Testis (tissue), 3 donors: Measurements from ENCODE around the gene DDX25. TPM values are rescaled to one million over a fixed set of nuclear protein-coding genes. Genes with fewer than 3 reads are reported as not detected.

ENCODE experiments used
- DNase-seq: peaks from one replicate; pipeline ENCODE4 v3.0.0-alpha.2; 2019
- H3K27ac ChIP-seq, 2 donors: fragments of 200-600 bp; sonication (generic); one replicate each; pipeline ENCODE4 v1.5.1; 2019
- H3K27me3 ChIP-seq: fragments of 200-600 bp; sonication (generic); one replicate; pipeline ENCODE4 v1.5.1; 2019
- H3K36me3 ChIP-seq: fragments of 200-600 bp; sonication (generic); one replicate; pipeline ENCODE4 v1.5.1; 2017; ENCODE audit warnings: low read depth; ENCODE audit errors: missing control alignments
- H3K4me1 ChIP-seq: fragments of 200-600 bp; sonication (generic); one replicate; pipeline ENCODE4 v1.5.1; 2019
- H3K4me3 ChIP-seq, 2 donors: fragments of 200-600 bp; sonication (generic); one replicate each; pipeline ENCODE4 v1.5.1; 2017 to 2019
- H3K9me3 ChIP-seq: fragments of 200-600 bp; sonication (generic); one replicate; pipeline ENCODE4 v1.5.1; 2017
- POLR2A ChIP-seq: fragments of 450-650 bp; IDR thresholded peaks from one replicate; pipeline ENCODE4 v1.6.1; 2017; ENCODE audit warnings: antibody characterized with exemption, mild to moderate bottlenecking, moderate library complexity
- WGBS, 2 donors: methylation state at CpG; one replicate each; pipeline ENCODE4 v1.1.5; 2018; 5-methylcytosine and 5-hydroxymethylcytosine counted together
- intact Hi-C: fragments of 100-400 bp; cut with DNase I; formaldehyde crosslinking; loops from one replicate; pipeline ENCODE4 v1.15.1; 2023; ENCODE audit warnings: low total_unique reads
- polyA plus RNA-seq: library from polyadenylated mRNA; stranded (reverse); fragments of 350-450 nt; fragmentation: Illumina TruSeq; extraction: RNeasy Lipid Tissue Mini Kit (QIAGEN cat#74804); gene quantifications from one replicate; pipeline ENCODE4 v1.2.3, GENCODE V29; 2014; ENCODE audit warnings: low read depth, low replicate concordance; ENCODE audit not compliant: insufficient read depth
- total RNA-seq, 2 donors: library from RNA; depleted of rRNA; stranded (reverse); fragments of >200 nt; gene quantifications; one replicate each; pipeline ENCODE4 v1.2.3, GENCODE V29; 2016
- TF ChIP-seq, protein P1 (sequence below), 3 experiments: fragments of 450-650 bp in 2 of 3; fragments of 200-600 bp in 1 of 3; sonication (generic) in 1 of 3; IDR thresholded peaks; one replicate each; pipeline ENCODE4 v1.5.1; 2016 to 2019; ENCODE audit warnings: antibody characterized with exemption in 3 of 3, mild to moderate bottlenecking in 2 of 3, moderate library complexity in 1 of 3

The DDX25 gene
- total and polyA plus RNA-seq, 3 donors from 2014 or later: 46.4 to 257 (median 53.8) TPM

- Histone ChIP-seq H3K36me3 (no peaks in the 10 kb centered on the region), H3K9me3 (no peaks in the 10 kb centered on the region), H3K27me3 (no peaks in the 10 kb centered on the region), H3K4me1 (no peaks in the 10 kb centered on the region), H3K4me3 (no peak overlapping the region), H3K27ac (no peak overlapping the region)
- 93% methylated on average over 14 of the region's 14 CpGs for WGBS, 2 donors
- intact Hi-C loops: no loop called here
- TF ChIP-seq, protein P1, sequence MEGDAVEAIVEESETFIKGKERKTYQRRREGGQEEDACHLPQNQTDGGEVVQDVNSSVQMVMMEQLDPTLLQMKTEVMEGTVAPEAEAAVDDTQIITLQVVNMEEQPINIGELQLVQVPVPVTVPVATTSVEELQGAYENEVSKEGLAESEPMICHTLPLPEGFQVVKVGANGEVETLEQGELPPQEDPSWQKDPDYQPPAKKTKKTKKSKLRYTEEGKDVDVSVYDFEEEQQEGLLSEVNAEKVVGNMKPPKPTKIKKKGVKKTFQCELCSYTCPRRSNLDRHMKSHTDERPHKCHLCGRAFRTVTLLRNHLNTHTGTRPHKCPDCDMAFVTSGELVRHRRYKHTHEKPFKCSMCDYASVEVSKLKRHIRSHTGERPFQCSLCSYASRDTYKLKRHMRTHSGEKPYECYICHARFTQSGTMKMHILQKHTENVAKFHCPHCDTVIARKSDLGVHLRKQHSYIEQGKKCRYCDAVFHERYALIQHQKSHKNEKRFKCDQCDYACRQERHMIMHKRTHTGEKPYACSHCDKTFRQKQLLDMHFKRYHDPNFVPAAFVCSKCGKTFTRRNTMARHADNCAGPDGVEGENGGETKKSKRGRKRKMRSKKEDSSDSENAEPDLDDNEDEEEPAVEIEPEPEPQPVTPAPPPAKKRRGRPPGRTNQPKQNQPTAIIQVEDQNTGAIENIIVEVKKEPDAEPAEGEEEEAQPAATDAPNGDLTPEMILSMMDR (IDR thresholded peaks at IDR 0.05): no peak
- TF ChIP-seq POLR2A: no peak
- no peak for DNase-seq
Measured at GRCh38 chr11:125957618-125958332, 53.5 kb downstream of the DDX25 start.

DNA sequence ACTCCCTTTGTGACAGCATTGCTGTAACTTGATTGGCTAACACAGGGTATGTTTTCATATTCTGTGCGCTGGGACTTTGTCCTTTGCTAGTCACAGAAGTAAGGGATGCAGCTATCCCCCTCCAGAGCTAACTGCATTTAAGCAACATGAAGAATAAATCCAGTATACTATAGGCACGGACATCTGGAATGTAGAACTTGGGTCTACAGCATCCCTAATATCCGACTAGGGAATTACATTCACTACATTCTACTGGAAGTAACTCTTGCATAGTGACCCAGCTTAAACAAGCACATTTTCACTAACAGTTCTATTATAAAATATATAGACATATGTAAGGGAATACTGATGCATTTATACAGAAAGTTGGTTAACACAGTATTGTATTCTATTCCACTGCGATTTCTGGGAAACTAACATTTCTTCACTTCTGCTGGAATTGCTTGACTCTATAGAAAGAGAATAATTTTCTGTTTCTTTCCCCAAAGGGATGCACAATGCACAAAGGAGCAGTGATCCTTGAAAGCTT lies 54.6 kb downstream of the DDX25 start:
- no peak for TF ChIP-seq POLR2A
- TF ChIP-seq, protein P1 (IDR thresholded peaks at IDR 0.05): no peak
- whole genome bisulfite sequencing, 2 donors: 96 to 97% methylated on average over 4 of the region's 4 CpGs
- Histone ChIP-seq H3K4me3 (no peak overlapping the region), H3K4me1 (no peaks in the 10 kb centered on the region), H3K27ac (no peak overlapping the region), H3K9me3 (no peaks in the 10 kb centered on the region), H3K36me3 (no peaks in the 10 kb centered on the region), H3K27me3 (no peaks in the 10 kb centered on the region)
- intact Hi-C loops: no loop called here
- DNase-seq: no peak

DNA sequence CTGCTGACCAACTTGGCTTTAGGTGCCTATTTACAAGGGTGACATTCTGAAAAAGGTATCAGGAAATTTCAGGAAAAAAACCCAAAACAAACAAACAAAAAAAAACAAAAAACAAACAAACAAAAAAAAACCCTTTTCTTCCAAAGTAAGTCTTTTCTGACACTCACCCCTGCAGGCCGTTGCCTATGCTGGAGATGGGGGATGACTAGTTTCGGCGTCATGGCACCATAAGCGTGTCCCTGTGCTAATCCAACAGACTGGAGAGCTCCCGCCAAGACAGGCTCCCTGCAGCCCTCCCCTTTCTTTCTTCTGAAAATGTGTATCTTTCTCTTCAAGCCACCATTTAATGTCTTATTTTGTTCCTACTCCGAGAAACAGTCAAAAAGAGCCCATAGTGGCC lies 55.2 kb downstream of the DDX25 start:
- WGBS, 2 donors: 87 to 94% methylated on average over 6 of the region's 6 CpGs

GRCh38 chr11:125959931-125960330 lies 55.6 kb downstream of the DDX25 start:
- no peak for TF ChIP-seq POLR2A
- TF ChIP-seq, protein P1 (IDR thresholded peaks at IDR 0.05): no peak
- intact Hi-C loops: no loop called here
- no peak for DNase-seq

More for the DNA sequence above, 55.2 kb downstream of the DDX25 start:
- no peak for TF ChIP-seq POLR2A
- TF ChIP-seq, protein P1 (IDR thresholded peaks at IDR 0.05): no peak
- H3K27ac ChIP-seq: no peak overlapping the region
- no peaks in the 10 kb centered on the region for H3K4me1 ChIP-seq
- no peak overlapping the region for H3K4me3 ChIP-seq
- no peaks in the 10 kb centered on the region for H3K27me3 ChIP-seq
- intact Hi-C loops: no loop called here
- no peak for DNase-seq
- no peaks in the 10 kb centered on the region for H3K9me3 ChIP-seq
- no peaks in the 10 kb centered on the region for H3K36me3 ChIP-seq

DNA sequence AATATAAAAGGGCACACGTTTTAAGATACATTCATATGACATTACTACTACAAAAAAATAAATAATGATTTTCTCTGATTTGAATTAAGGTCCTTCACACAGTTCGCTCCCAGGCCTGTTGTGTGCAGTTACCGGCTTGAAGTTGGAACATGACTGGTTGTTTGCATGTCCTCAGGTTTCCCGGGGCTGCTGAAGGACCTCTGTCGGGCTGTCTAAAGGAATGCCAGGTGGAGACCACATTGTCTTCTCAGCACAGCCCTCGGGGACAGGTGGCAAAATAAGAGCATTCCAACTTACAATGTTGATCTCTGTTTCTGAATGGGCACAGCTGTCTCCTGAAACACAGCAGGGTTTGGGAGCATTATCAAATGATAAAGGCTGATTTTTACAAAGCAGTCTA lies 56.5 kb downstream of the DDX25 start:
- 87 to 94% methylated on average over 6 of the region's 6 CpGs for WGBS, 2 donors
- Histone ChIP-seq H3K4me3 (no peak overlapping the region), H3K36me3 (no peaks in the 10 kb centered on the region), H3K27ac (no peak overlapping the region), H3K4me1 (no peaks in the 10 kb centered on the region), H3K27me3 (no peaks in the 10 kb centered on the region), H3K9me3 (no peaks in the 10 kb centered on the region)
- intact Hi-C loops: no loop called here
- no peak for TF ChIP-seq POLR2A
- TF ChIP-seq, protein P1 (IDR thresholded peaks at IDR 0.05): no peak
- no peak for DNase-seq

More at GRCh38 chr11:125959931-125960330, 55.6 kb downstream of the DDX25 start:
- WGBS, 2 donors: 89% methylated on average over 10 of the region's 10 CpGs
- Histone ChIP-seq H3K9me3 (no peaks in the 10 kb centered on the region), H3K27ac (no peak overlapping the region), H3K4me1 (no peaks in the 10 kb centered on the region), H3K27me3 (no peaks in the 10 kb centered on the region), H3K36me3 (no peaks in the 10 kb centered on the region), H3K4me3 (no peak overlapping the region)
